HT-29 (cell line): ENCODE data around the gene ADGRL3. TPM values are rescaled to one million over a fixed set of nuclear protein-coding genes. Genes with fewer than 3 reads are reported as not detected.

Source experiments
- DNase-seq: peaks from one replicate; pipeline ENCODE4 v3.0.0-alpha.2; 2015; ENCODE audit warnings: low spot score
- total RNA-seq: library from RNA; depleted of rRNA; stranded (reverse); fragments of >200 nt; shearing (Covaris generic); gene quantifications from 2 replicates; pipeline ENCODE4 v1.2.3, GENCODE V29; 2014

The ADGRL3 gene
- total RNA-seq, 1 experiment from 2014 or later = not detected

GRCh38 chr4:61889117-61889516 lies 689.0 kb downstream of the ADGRL3 start:
- DNase-seq = no peak

- no peak for DNase-seq
These were observed 690.2 kb downstream of the ADGRL3 start for GRCh38 chr4:61890321-61890720.

- DNase-seq = no peak
These were observed 691.8 kb downstream of the ADGRL3 start for GRCh38 chr4:61891953-61892352.

- no peak for DNase-seq
These were observed 696.5 kb downstream of the ADGRL3 start for GRCh38 chr4:61896634-61897033.

GRCh38 chr4:61909031-61909430 lies 708.9 kb downstream of the ADGRL3 start:
- no peak for DNase-seq

- DNase-seq = no peak
These were observed 711.2 kb downstream of the ADGRL3 start for GRCh38 chr4:61911313-61911756.

- no peak for DNase-seq
These were observed 713.5 kb downstream of the ADGRL3 start for GRCh38 chr4:61913619-61914018.

GRCh38 chr4:61915501-61915900 lies 715.4 kb downstream of the ADGRL3 start:
- DNase-seq = no peak

- no peak for DNase-seq
These were observed 718.4 kb downstream of the ADGRL3 start for GRCh38 chr4:61918507-61918906.

GRCh38 chr4:61918987-61919386 lies 718.9 kb downstream of the ADGRL3 start:
- no peak for DNase-seq

- no peak for DNase-seq
These were observed 719.4 kb downstream of the ADGRL3 start for GRCh38 chr4:61919561-61919960.

GRCh38 chr4:61921920-61922319 lies 721.8 kb downstream of the ADGRL3 start:
- DNase-seq = peak; percentile 18

GRCh38 chr4:61922766-61923165 lies 722.6 kb downstream of the ADGRL3 start:
- DNase-seq = peak; percentile 42

- DNase-seq = no peak
These were observed 723.1 kb downstream of the ADGRL3 start for GRCh38 chr4:61923179-61923578.

GRCh38 chr4:61924131-61924530 lies 724.0 kb downstream of the ADGRL3 start:
- DNase-seq = peak; percentile 10

GRCh38 chr4:61933527-61933926 lies 733.4 kb downstream of the ADGRL3 start:
- no peak for DNase-seq

- DNase-seq = no peak
These were observed 734.1 kb downstream of the ADGRL3 start for GRCh38 chr4:61934198-61934597.

- DNase-seq = no peak
These were observed 738.2 kb downstream of the ADGRL3 start for GRCh38 chr4:61938250-61938846.

GRCh38 chr4:61950625-61951024 lies 750.5 kb downstream of the ADGRL3 start:
- no peak for DNase-seq

- no peak for DNase-seq
These were observed 753.3 kb downstream of the ADGRL3 start for GRCh38 chr4:61953386-61953785.

- no peak for DNase-seq
These were observed 758.5 kb downstream of the ADGRL3 start for GRCh38 chr4:61958591-61958990.

GRCh38 chr4:61959087-61959486 lies 759.0 kb downstream of the ADGRL3 start:
- no peak for DNase-seq

- peak; percentile 11 for DNase-seq
These were observed 784.3 kb downstream of the ADGRL3 start for GRCh38 chr4:61984260-61984909.
